Effector memory CD8-positive, alpha-beta T cell (primary cell): ENCODE results near the gene WDR27.

Experiments
- ATAC-seq: fragments of 150-1000 bp; cut with Tn5 transposase; replicated peaks from 2 replicates; pipeline ENCODE4 v1.10.0; 2021; ENCODE audit warnings: mild to moderate bottlenecking, moderate library complexity
- DNase-seq, 3 experiments: peaks; one replicate each; pipeline ENCODE4 v3.0.0; 2021
- H3K27ac Mint-ChIP-seq, 2 donors: one replicate each; pipeline ENCODE4 v1.8.0; 2022; ENCODE audit warnings: mild to moderate bottlenecking in 2 of 2, mixed read lengths in 2 of 2, moderate library complexity in 2 of 2
- H3K27me3 Mint-ChIP-seq, 2 donors: one replicate each; pipeline ENCODE4 v1.8.0; 2022; ENCODE audit warnings: mixed read lengths in 2 of 2
- H3K36me3 Mint-ChIP-seq: one replicate; pipeline ENCODE4 v1.8.0; 2022; ENCODE audit warnings: mild to moderate bottlenecking, moderate library complexity, mixed read lengths; ENCODE audit not compliant: insufficient read depth
- H3K4me1 Mint-ChIP-seq, 2 donors: one replicate each; pipeline ENCODE4 v1.8.0; 2022; ENCODE audit warnings: low read depth in 2 of 2, mixed read lengths in 2 of 2
- H3K4me3 Mint-ChIP-seq, 2 donors: one replicate each; pipeline ENCODE4 v1.8.0; 2022; ENCODE audit warnings: mild to moderate bottlenecking in 2 of 2, mixed read lengths in 2 of 2, moderate library complexity in 2 of 2
- H3K9me3 Mint-ChIP-seq, 2 donors: one replicate each; pipeline ENCODE4 v1.8.0; 2022; ENCODE audit warnings: mixed read lengths in 2 of 2

WDR27 gene

GRCh38 chr6:169428532-169428931 is 273.3 kb downstream of the WDR27 start:
- no peak for DNase-seq
- H3K4me1 Mint-ChIP-seq = no peaks in the 10 kb centered on the region
- no peak for ATAC-seq

GRCh38 chr6:169427856-169428255 is 274.0 kb downstream of the WDR27 start:
- Mint-ChIP-seq H3K36me3 (no peaks in the 10 kb centered on the region), H3K9me3 (peaks cover 5 to 6% of the 10 kb centered on the region in 2 donors), H3K27me3 (peaks cover 0 to 10% of the 10 kb centered on the region in 2 donors), H3K4me3 (no peak overlapping the region), H3K27ac (no peak overlapping the region), H3K4me1 (no peaks in the 10 kb centered on the region)
- DNase-seq (no peak), ATAC-seq (no peak)

More at GRCh38 chr6:169428532-169428931, 273.3 kb downstream of the WDR27 start:
- Mint-ChIP-seq H3K4me3 (no peak overlapping the region), H3K27me3 (peaks cover 0 to 10% of the 10 kb centered on the region in 2 donors), H3K27ac (no peak overlapping the region), H3K9me3 (peaks cover 5 to 7% of the 10 kb centered on the region in 2 donors), H3K36me3 (no peaks in the 10 kb centered on the region)

- no peak for ATAC-seq
- Mint-ChIP-seq H3K4me3 (no peak overlapping the region), H3K27ac (no peak overlapping the region), H3K27me3 (peaks cover 0 to 22% of the 10 kb centered on the region in 2 donors), H3K9me3 (peaks cover 0 to 4% of the 10 kb centered on the region in 2 donors), H3K36me3 (no peaks in the 10 kb centered on the region), H3K4me1 (no peaks in the 10 kb centered on the region)
- DNase-seq = no peak
Observed at GRCh38 chr6:169426611-169427010, 275.2 kb downstream of the WDR27 start.

GRCh38 chr6:169425628-169426370 is 276.0 kb downstream of the WDR27 start:
- peaks cover 0 to 4% of the 10 kb centered on the region in 2 donors for H3K9me3 Mint-ChIP-seq
- no peaks in the 10 kb centered on the region for H3K4me1 Mint-ChIP-seq
- peaks cover 3 to 26% of the 10 kb centered on the region in 2 donors for H3K27me3 Mint-ChIP-seq
- H3K36me3 Mint-ChIP-seq = no peaks in the 10 kb centered on the region
- no peak overlapping the region for H3K27ac Mint-ChIP-seq
- DNase-seq (no peak), ATAC-seq (no peak)
- H3K4me3 Mint-ChIP-seq = peak overlapping the region in 1 of 2 donors; percentile 48

GRCh38 chr6:169424821-169425240 is 277.0 kb downstream of the WDR27 start:
- Mint-ChIP-seq H3K36me3 (no peaks in the 10 kb centered on the region), H3K27me3 (peaks cover 11 to 30% of the 10 kb centered on the region in 2 donors), H3K4me3 (peak overlapping the region in 1 of 2 donors; percentile 67), H3K9me3 (no peaks in the 10 kb centered on the region), H3K4me1 (no peaks in the 10 kb centered on the region), H3K27ac (no peak overlapping the region)
- DNase-seq (no peak), ATAC-seq (no peak)

GRCh38 chr6:169424149-169424804 is 277.6 kb downstream of the WDR27 start:
- Mint-ChIP-seq H3K36me3 (no peaks in the 10 kb centered on the region), H3K4me3 (peak overlapping the region in 1 of 2 donors; percentile 28), H3K27ac (no peak overlapping the region), H3K4me1 (no peaks in the 10 kb centered on the region), H3K27me3 (peaks cover 11 to 26% of the 10 kb centered on the region in 2 donors), H3K9me3 (no peaks in the 10 kb centered on the region)
- ATAC-seq (no peak), DNase-seq (no peak)

GRCh38 chr6:169421586-169422264 is 280.1 kb downstream of the WDR27 start:
- ATAC-seq (no peak), DNase-seq (no peak)
- Mint-ChIP-seq H3K27me3 (peaks cover 11 to 26% of the 10 kb centered on the region in 2 donors), H3K9me3 (no peaks in the 10 kb centered on the region), H3K4me3 (no peak overlapping the region), H3K4me1 (no peaks in the 10 kb centered on the region), H3K27ac (no peak overlapping the region), H3K36me3 (no peaks in the 10 kb centered on the region)

GRCh38 chr6:169420912-169421543 is 280.8 kb downstream of the WDR27 start:
- Mint-ChIP-seq H3K27ac (no peak overlapping the region), H3K4me1 (no peaks in the 10 kb centered on the region), H3K4me3 (no peak overlapping the region), H3K36me3 (no peaks in the 10 kb centered on the region), H3K27me3 (peaks cover 11 to 26% of the 10 kb centered on the region in 2 donors), H3K9me3 (no peaks in the 10 kb centered on the region)
- ATAC-seq = no peak
- DNase-seq = no peak

GRCh38 chr6:169417101-169417500 is 284.7 kb downstream of the WDR27 start:
- Mint-ChIP-seq H3K27me3 (peaks cover 18 to 31% of the 10 kb centered on the region in 2 donors), H3K27ac (no peak overlapping the region), H3K4me1 (no peaks in the 10 kb centered on the region), H3K9me3 (peaks cover 6 to 18% of the 10 kb centered on the region in 2 donors), H3K36me3 (no peaks in the 10 kb centered on the region), H3K4me3 (no peak overlapping the region)
- DNase-seq (no peak), ATAC-seq (no peak)

- Mint-ChIP-seq H3K36me3 (no peaks in the 10 kb centered on the region), H3K27ac (no peak overlapping the region), H3K9me3 (peaks cover 6 to 18% of the 10 kb centered on the region in 2 donors), H3K27me3 (peaks cover 22 to 32% of the 10 kb centered on the region in 2 donors), H3K4me3 (no peak overlapping the region), H3K4me1 (no peaks in the 10 kb centered on the region)
- ATAC-seq (no peak), DNase-seq (no peak)
Observed at GRCh38 chr6:169416249-169416648, 285.6 kb downstream of the WDR27 start.

GRCh38 chr6:169415179-169415578 is 286.6 kb downstream of the WDR27 start:
- no peaks in the 10 kb centered on the region for H3K4me1 Mint-ChIP-seq
- peaks cover 21 to 33% of the 10 kb centered on the region in 2 donors for H3K27me3 Mint-ChIP-seq
- H3K36me3 Mint-ChIP-seq = no peaks in the 10 kb centered on the region
- ATAC-seq (no peak), DNase-seq (no peak)
- no peak overlapping the region for H3K27ac Mint-ChIP-seq
- H3K9me3 Mint-ChIP-seq = peaks cover 6 to 18% of the 10 kb centered on the region in 2 donors
- H3K4me3 Mint-ChIP-seq = no peak overlapping the region

- peaks cover 6 to 18% of the 10 kb centered on the region in 2 donors for H3K9me3 Mint-ChIP-seq
- ATAC-seq (no peak), DNase-seq (no peak)
- no peak overlapping the region for H3K4me3 Mint-ChIP-seq
- H3K36me3 Mint-ChIP-seq = no peaks in the 10 kb centered on the region
- no peak overlapping the region for H3K27ac Mint-ChIP-seq
- no peaks in the 10 kb centered on the region for H3K4me1 Mint-ChIP-seq
- peaks cover 34 to 53% of the 10 kb centered on the region in 2 donors for H3K27me3 Mint-ChIP-seq
Observed at GRCh38 chr6:169411722-169412121, 290.1 kb downstream of the WDR27 start.

- H3K4me1 Mint-ChIP-seq = no peaks in the 10 kb centered on the region
- peaks cover 6 to 18% of the 10 kb centered on the region in 2 donors for H3K9me3 Mint-ChIP-seq
- DNase-seq = no peak
- no peak for ATAC-seq
- H3K4me3 Mint-ChIP-seq = no peak overlapping the region
- peaks cover 34 to 57% of the 10 kb centered on the region in 2 donors for H3K27me3 Mint-ChIP-seq
- no peaks in the 10 kb centered on the region for H3K36me3 Mint-ChIP-seq
- no peak overlapping the region for H3K27ac Mint-ChIP-seq
Observed at GRCh38 chr6:169411296-169411695, 290.5 kb downstream of the WDR27 start.
